GM12878 (cell line): ENCODE measurements around the gene PRICKLE3.

Source experiments
- GABPA ChIP-seq: IDR thresholded peaks from 2 replicates; pipeline ENCODE4 v1.6.1; 2014; ENCODE audit warnings: antibody characterized with exemption, low read depth, mild to moderate bottlenecking, inconsistent platforms
- JUND ChIP-seq: IDR thresholded peaks from 2 replicates; pipeline ENCODE4 v1.6.1; 2012; ENCODE audit warnings: low read depth, mild to moderate bottlenecking, low read length, improper control_type of control experiment, moderate library complexity
- POLR2AphosphoS5 ChIP-seq: IDR thresholded peaks from 2 replicates; pipeline ENCODE4 v1.6.1; 2011; ENCODE audit warnings: mild to moderate bottlenecking, low read length, inconsistent platforms
- SIN3A ChIP-seq: IDR thresholded peaks from 2 replicates; pipeline ENCODE4 v1.6.1; 2012; ENCODE audit warnings: low read depth, low read length, improper control_type of control experiment
- SMC3 ChIP-seq: IDR thresholded peaks from 2 replicates; pipeline ENCODE4 v1.6.1; 2011; ENCODE audit warnings: low read length, improper control_type of control experiment, borderline replicate concordance
- SUZ12 ChIP-seq: fragments of 200-600 bp; sonication (generic); IDR thresholded peaks from one replicate; pipeline ENCODE4 v1.6.1; 2018; ENCODE audit warnings: antibody characterized with exemption, mild to moderate bottlenecking; ENCODE audit not compliant: unreplicated experiment
- TF ChIP-seq, protein P1 (sequence below): IDR thresholded peaks from 2 replicates; pipeline ENCODE4 v1.6.1; 2011; ENCODE audit warnings: low read depth, mild to moderate bottlenecking, low read length, moderate library complexity, borderline replicate concordance; ENCODE audit errors: extremely low read depth
- TF ChIP-seq, protein P2 (sequence below), 3 experiments: IDR thresholded peaks in 2 of 3; conservative IDR thresholded peaks in 1 of 3; 2 replicates each; pipeline ENCODE4 v1.5.1; 2011; ENCODE audit warnings: low read depth in 3 of 3, low read length in 3 of 3, mild to moderate bottlenecking in 3 of 3, control low read depth in 2 of 3, moderate library complexity in 2 of 3, inconsistent platforms in 1 of 3, mixed read lengths in 1 of 3; ENCODE audit not compliant: control insufficient read depth in 2 of 3, insufficient read depth in 1 of 3; ENCODE audit errors: extremely low read depth in 1 of 3
- TF ChIP-seq, protein P3 (sequence below): fragments of 450-650 bp; IDR thresholded peaks from 2 replicates; pipeline ENCODE4 v1.6.1; 2014; ENCODE audit warnings: mild to moderate bottlenecking
- TF ChIP-seq, protein P4 (sequence below): IDR thresholded peaks from 2 replicates; pipeline ENCODE4 v1.6.1; 2012; ENCODE audit warnings: low read length, inconsistent platforms

GRCh38 chrX:49204709-49205108, 18.5 kb upstream of the PRICKLE3 start:
- no peak for TF ChIP-seq GABPA
- TF ChIP-seq SMC3 = no peak
- TF ChIP-seq, protein P1, sequence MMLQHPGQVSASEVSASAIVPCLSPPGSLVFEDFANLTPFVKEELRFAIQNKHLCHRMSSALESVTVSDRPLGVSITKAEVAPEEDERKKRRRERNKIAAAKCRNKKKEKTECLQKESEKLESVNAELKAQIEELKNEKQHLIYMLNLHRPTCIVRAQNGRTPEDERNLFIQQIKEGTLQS = no peak
- TF ChIP-seq, protein P2, sequence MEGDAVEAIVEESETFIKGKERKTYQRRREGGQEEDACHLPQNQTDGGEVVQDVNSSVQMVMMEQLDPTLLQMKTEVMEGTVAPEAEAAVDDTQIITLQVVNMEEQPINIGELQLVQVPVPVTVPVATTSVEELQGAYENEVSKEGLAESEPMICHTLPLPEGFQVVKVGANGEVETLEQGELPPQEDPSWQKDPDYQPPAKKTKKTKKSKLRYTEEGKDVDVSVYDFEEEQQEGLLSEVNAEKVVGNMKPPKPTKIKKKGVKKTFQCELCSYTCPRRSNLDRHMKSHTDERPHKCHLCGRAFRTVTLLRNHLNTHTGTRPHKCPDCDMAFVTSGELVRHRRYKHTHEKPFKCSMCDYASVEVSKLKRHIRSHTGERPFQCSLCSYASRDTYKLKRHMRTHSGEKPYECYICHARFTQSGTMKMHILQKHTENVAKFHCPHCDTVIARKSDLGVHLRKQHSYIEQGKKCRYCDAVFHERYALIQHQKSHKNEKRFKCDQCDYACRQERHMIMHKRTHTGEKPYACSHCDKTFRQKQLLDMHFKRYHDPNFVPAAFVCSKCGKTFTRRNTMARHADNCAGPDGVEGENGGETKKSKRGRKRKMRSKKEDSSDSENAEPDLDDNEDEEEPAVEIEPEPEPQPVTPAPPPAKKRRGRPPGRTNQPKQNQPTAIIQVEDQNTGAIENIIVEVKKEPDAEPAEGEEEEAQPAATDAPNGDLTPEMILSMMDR (IDR thresholded peaks at IDR 0.05 in 2 of 3, conservative IDR thresholded peaks at IDR 0.05 in 1 of 3; ENCODE audit: control insufficient read depth in 2 of 3, extremely low read depth in 1 of 3, insufficient read depth in 1 of 3, low read depth in 3 of 3, low read length in 3 of 3) = no peak
- TF ChIP-seq, protein P3, sequence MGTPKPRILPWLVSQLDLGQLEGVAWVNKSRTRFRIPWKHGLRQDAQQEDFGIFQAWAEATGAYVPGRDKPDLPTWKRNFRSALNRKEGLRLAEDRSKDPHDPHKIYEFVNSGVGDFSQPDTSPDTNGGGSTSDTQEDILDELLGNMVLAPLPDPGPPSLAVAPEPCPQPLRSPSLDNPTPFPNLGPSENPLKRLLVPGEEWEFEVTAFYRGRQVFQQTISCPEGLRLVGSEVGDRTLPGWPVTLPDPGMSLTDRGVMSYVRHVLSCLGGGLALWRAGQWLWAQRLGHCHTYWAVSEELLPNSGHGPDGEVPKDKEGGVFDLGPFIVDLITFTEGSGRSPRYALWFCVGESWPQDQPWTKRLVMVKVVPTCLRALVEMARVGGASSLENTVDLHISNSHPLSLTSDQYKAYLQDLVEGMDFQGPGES = no peak
- TF ChIP-seq JUND = no peak
- TF ChIP-seq, protein P4, sequence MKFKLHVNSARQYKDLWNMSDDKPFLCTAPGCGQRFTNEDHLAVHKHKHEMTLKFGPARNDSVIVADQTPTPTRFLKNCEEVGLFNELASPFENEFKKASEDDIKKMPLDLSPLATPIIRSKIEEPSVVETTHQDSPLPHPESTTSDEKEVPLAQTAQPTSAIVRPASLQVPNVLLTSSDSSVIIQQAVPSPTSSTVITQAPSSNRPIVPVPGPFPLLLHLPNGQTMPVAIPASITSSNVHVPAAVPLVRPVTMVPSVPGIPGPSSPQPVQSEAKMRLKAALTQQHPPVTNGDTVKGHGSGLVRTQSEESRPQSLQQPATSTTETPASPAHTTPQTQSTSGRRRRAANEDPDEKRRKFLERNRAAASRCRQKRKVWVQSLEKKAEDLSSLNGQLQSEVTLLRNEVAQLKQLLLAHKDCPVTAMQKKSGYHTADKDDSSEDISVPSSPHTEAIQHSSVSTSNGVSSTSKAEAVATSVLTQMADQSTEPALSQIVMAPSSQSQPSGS = no peak
- no peak for TF ChIP-seq POLR2AphosphoS5
- no peak for TF ChIP-seq SUZ12
- TF ChIP-seq SIN3A = no peak
